ENCODE results near the gene HNRNPM. TPM values are rescaled to one million over a fixed set of nuclear protein-coding genes. Genes with fewer than 3 reads are reported as not detected.
A peak's percentile ranks its signal among the peaks of the same experiment; 100 is the strongest.

Gene HNRNPM
- total RNA-seq, 2 experiments from 2014 or later: 237 to 238 TPM

DNA sequence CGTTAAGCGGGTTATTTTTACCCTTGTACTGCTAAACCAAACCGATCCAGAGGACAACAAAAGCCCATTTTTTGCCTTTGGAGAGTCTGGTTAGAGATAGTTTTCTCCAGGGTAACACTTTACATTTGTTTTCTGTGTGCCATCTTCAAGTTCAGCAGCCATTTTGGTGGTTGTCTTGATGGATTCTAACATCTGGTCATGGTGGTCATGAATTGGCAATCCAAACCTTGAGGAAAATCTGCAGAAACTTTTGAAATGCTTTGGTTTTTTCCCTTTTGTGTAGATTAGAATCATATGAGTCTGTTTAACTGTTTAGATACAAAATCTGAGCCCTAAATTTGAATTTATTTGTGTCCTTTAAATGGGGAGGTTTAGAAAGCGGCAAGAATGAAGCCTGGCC lies 16.6 kb downstream of the HNRNPM start:
- POLR2A ChIA-PET: no interaction called here
- Mint-ChIP-seq H3K36me3 (peaks cover 50% of the 10 kb centered on the region), H3K4me3 (no peak overlapping the region), H3K27me3 (no peaks in the 10 kb centered on the region), H3K27ac (peak overlapping the region; percentile 8), H3K4me1 (ENCODE audit: low read depth) (peaks cover 62% of the 10 kb centered on the region), H3K9me3 (no peaks in the 10 kb centered on the region)
- intact Hi-C loops (cut with micrococcal nuclease): no loop called here
- DNase-seq: no peak
- CTCF ChIA-PET: interaction anchor here (1.1 to 1.2 kb wide), 2 partner anchors 26 to 120 kb away, joined by 3 read pairs; no protein-coding TSS in a partner anchor

GRCh38 chr19:8461891-8462290 lies 17.1 kb downstream of the HNRNPM start:
- Mint-ChIP-seq H3K27me3 (no peaks in the 10 kb centered on the region), H3K27ac (peak overlapping the region; percentile 8), H3K4me1 (ENCODE audit: low read depth) (peaks cover 57% of the 10 kb centered on the region), H3K4me3 (no peak overlapping the region), H3K36me3 (peaks cover 47% of the 10 kb centered on the region), H3K9me3 (no peaks in the 10 kb centered on the region)
- intact Hi-C loops (cut with micrococcal nuclease): no loop called here
- no peak for DNase-seq
- POLR2A ChIA-PET: no interaction called here
- CTCF ChIA-PET: interaction anchor here (1.1 to 1.2 kb wide), 2 partner anchors 25 to 119 kb away, joined by 3 read pairs; no protein-coding TSS in a partner anchor

- Mint-ChIP-seq H3K27ac (no peak overlapping the region), H3K4me1 (ENCODE audit: low read depth) (peaks cover 50% of the 10 kb centered on the region)
These were observed 17.8 kb downstream of the HNRNPM start for GRCh38 chr19:8462571-8462970.

DNA sequence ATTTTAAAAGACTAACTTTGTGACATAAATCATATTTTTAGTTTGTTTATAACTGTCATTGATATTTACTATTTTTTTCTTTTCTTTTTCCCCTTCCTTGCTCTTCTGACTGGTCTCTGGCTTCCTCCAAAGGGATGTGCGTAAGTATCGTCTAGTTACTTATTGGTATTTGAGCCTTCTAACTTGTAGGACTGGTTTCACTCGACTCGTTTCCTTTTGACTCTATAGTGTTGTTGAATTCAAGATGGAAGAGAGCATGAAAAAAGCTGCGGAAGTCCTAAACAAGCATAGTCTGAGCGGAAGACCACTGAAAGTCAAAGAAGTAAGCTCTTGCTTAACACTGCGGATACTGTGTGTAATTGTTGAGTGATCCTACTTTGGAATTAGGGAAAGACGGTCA lies 18.6 kb downstream of the HNRNPM start:
- intact Hi-C loops (cut with micrococcal nuclease): no loop called here
- peaks cover 52% of the 10 kb centered on the region for H3K36me3 Mint-ChIP-seq

More at GRCh38 chr19:8462571-8462970, 17.8 kb downstream of the HNRNPM start:
- H3K27me3 Mint-ChIP-seq: no peaks in the 10 kb centered on the region
- H3K4me3 Mint-ChIP-seq: no peak overlapping the region
- CTCF ChIA-PET: interaction anchor here (1.1 to 1.2 kb wide), 2 partner anchors 24 to 118 kb away, joined by 3 read pairs; no protein-coding TSS in a partner anchor
- POLR2A ChIA-PET: interaction anchor here (0.6 to 0.8 kb wide), 2 partner anchors 14 to 29 kb away, joined by 3 read pairs; no protein-coding TSS in a partner anchor
- intact Hi-C loops (cut with micrococcal nuclease): no loop called here
- peaks cover 51% of the 10 kb centered on the region for H3K36me3 Mint-ChIP-seq
- no peaks in the 10 kb centered on the region for H3K9me3 Mint-ChIP-seq
- no peak for DNase-seq

GRCh38 chr19:8466018-8466417 lies 21.2 kb downstream of the HNRNPM start:
- POLR2A ChIA-PET: no interaction called here
- no peak for DNase-seq
- intact Hi-C loops (cut with micrococcal nuclease): no loop called here
- H3K27ac Mint-ChIP-seq: no peak overlapping the region
- CTCF ChIA-PET: no interaction called here
- H3K4me3 Mint-ChIP-seq: no peak overlapping the region
- peaks cover 70% of the 10 kb centered on the region for H3K36me3 Mint-ChIP-seq
- H3K27me3 Mint-ChIP-seq: no peaks in the 10 kb centered on the region
- no peaks in the 10 kb centered on the region for H3K9me3 Mint-ChIP-seq
- peaks cover 16% of the 10 kb centered on the region for H3K4me1 Mint-ChIP-seq (ENCODE audit: low read depth)

More for the DNA sequence above, 18.6 kb downstream of the HNRNPM start:
- Mint-ChIP-seq H3K4me1 (ENCODE audit: low read depth) (peaks cover 42% of the 10 kb centered on the region), H3K4me3 (no peak overlapping the region), H3K9me3 (no peaks in the 10 kb centered on the region), H3K27ac (no peak overlapping the region), H3K27me3 (no peaks in the 10 kb centered on the region)
- POLR2A ChIA-PET: interaction anchor here (0.8 kb wide), 1 partner anchor 15 kb away, joined by 3 read pairs; no protein-coding TSS in a partner anchor
- DNase-seq: no peak
- CTCF ChIA-PET: interaction anchor here (1.7 kb wide), 1 partner anchor 109 kb away, joined by 5 read pairs; no protein-coding TSS in a partner anchor

DNA sequence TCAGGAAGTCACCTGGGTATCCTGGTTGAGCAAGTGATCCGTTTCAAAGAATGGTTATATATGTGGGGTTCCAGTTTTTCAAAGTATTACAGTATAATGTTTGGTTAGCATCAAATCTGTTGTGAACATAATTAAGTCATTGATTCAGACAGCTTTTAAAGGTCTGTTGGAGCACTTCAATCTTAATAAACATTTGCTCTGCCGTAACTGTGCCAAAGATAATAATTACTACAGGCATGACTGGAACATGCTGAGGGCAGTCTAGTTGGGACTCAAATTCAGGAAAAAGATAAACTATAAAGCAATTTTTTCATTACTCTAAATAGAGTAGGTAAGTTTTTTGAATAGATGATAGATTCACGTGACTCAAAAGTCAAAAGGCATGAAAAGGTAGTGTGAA lies 23.3 kb downstream of the HNRNPM start:
- Mint-ChIP-seq H3K4me1 (ENCODE audit: low read depth) (peaks cover 3% of the 10 kb centered on the region), H3K36me3 (peaks cover 73% of the 10 kb centered on the region), H3K4me3 (no peak overlapping the region), H3K27me3 (no peaks in the 10 kb centered on the region), H3K9me3 (no peaks in the 10 kb centered on the region), H3K27ac (no peak overlapping the region)
- DNase-seq: no peak
- ChIA-PET CTCF (interaction anchor here (1.2 kb wide), 1 partner anchor 27 kb away, joined by 3 read pairs; no protein-coding TSS in a partner anchor), POLR2A (no interaction called here)
- intact Hi-C loops (cut with micrococcal nuclease): no loop called here

DNA sequence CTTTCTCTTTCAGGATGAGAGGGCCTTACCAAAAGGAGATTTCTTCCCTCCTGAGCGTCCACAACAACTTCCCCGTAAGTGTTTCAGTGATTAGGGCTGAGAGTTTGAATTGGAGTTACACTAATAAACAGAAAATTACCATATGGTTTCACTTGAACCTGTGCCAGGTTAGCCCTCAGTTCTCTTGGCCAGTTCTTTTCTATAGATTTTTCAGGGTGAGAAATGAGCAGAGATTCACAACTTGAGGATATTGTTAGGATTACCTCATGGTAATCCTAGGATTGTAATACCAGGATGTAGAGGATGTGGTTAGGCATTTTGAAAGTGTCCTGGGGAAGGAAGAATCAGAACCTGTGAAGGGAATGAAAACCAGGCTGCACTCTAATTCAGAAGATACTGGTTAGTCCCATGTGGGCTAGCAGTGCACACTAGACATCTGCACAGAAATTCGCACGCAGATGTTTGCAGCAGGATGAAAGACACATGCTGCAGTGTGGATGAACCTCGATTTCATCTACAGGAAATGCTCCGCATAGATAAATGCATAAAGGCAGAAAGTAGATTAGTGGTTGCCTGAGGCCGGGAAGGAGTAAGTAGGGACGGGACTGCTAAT lies 24.1 kb downstream of the HNRNPM start:
- ChIA-PET POLR2A (no interaction called here), CTCF (no interaction called here)
- DNase-seq: no peak
- intact Hi-C loops (cut with micrococcal nuclease): no loop called here
- Mint-ChIP-seq H3K27ac (no peak overlapping the region), H3K27me3 (no peaks in the 10 kb centered on the region), H3K4me1 (ENCODE audit: low read depth) (peaks cover 9% of the 10 kb centered on the region), H3K36me3 (peaks cover 74% of the 10 kb centered on the region), H3K4me3 (no peak overlapping the region), H3K9me3 (no peaks in the 10 kb centered on the region)

DNA sequence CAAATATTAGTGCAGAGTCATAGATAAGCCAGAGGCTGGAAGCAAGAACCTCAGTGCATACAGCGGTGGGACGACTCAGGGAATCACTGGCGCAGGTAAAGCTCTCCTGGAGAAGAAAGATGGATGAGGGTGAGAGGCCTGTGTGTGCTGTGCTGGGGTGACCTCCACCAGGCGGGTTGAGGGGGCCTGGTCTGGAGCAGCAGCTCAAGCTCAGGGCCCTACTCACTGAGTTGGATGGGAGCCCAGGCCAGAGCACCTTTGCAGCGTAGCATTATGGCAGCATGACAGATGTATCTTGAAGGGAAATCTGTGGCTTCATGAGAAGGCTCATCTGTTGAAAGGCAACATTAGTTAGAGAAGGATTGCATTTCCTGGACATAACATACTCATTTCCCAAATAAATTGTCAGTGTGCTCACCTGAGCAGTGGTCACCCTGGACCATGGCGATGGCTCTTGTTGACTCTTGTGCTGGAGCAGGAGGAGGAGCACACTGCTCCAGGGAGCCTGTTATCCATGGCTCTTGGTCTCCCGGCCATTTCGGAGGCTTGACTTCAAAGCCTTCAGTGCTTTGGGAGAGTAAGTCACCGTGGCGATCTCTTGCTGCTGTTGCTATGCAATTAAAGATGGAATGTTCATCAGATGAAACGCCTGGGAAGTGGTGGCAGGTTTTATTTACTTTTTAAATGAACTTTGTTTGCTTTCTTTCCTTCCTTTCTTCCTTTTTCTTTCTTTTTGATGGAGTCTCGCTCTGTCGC lies 25.0 kb downstream of the HNRNPM start:
- Mint-ChIP-seq H3K36me3 (peaks cover 75% of the 10 kb centered on the region), H3K9me3 (no peaks in the 10 kb centered on the region), H3K27me3 (no peaks in the 10 kb centered on the region), H3K4me1 (ENCODE audit: low read depth) (peaks cover 9% of the 10 kb centered on the region), H3K27ac (no peak overlapping the region), H3K4me3 (no peak overlapping the region)
- POLR2A ChIA-PET: no interaction called here
- no peak for DNase-seq
- CTCF ChIA-PET: no interaction called here
- intact Hi-C loops (cut with micrococcal nuclease): no loop called here

- peaks cover 34% of the 10 kb centered on the region for H3K4me1 Mint-ChIP-seq (ENCODE audit: low read depth)
These were observed 29.1 kb downstream of the HNRNPM start for GRCh38 chr19:8473648-8474476.

GRCh38 chr19:8475005-8475404 lies 30.2 kb downstream of the HNRNPM start:
- H3K36me3 Mint-ChIP-seq: peaks cover 60% of the 10 kb centered on the region
- no peak overlapping the region for H3K4me3 Mint-ChIP-seq
- peaks cover 36% of the 10 kb centered on the region for H3K4me1 Mint-ChIP-seq (ENCODE audit: low read depth)
- ChIA-PET POLR2A (no interaction called here), CTCF (interaction anchor here (0.7 to 1.0 kb wide), 2 partner anchors 104 to 1139 kb away, joined by 3 to 4 read pairs; no protein-coding TSS in a partner anchor)
- no peaks in the 10 kb centered on the region for H3K9me3 Mint-ChIP-seq
- no peaks in the 10 kb centered on the region for H3K27me3 Mint-ChIP-seq
- intact Hi-C loops (cut with micrococcal nuclease): no loop called here
- DNase-seq: no peak
- H3K27ac Mint-ChIP-seq: peak overlapping the region; percentile 70

More at GRCh38 chr19:8473648-8474476, 29.1 kb downstream of the HNRNPM start:
- Mint-ChIP-seq H3K27me3 (no peaks in the 10 kb centered on the region), H3K4me3 (no peak overlapping the region), H3K9me3 (no peaks in the 10 kb centered on the region), H3K36me3 (peaks cover 72% of the 10 kb centered on the region), H3K27ac (peak overlapping the region; percentile 70)
- no peak for DNase-seq
- ChIA-PET POLR2A (no interaction called here), CTCF (no interaction called here)
- intact Hi-C loops (cut with micrococcal nuclease): no loop called here

DNA sequence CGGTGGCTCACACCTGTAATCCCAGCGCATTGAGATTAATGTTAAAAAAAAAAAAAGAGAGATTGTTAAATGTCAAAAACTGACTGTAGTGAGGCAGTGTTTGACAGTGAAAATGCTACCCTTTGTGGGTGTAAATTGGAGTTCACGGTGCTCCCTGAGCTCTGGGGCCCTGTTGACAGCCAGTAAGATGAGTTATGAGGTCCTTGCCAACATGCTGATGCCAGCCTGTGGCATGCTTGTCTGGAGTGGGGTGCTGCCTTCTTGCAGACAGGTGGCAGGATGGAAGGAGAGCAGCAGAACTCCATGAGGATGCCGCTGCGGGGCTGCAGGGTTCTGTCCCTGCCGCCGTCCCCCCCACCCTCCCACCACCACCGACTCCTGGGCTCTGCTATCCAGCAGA lies 31.7 kb downstream of the HNRNPM start:
- Mint-ChIP-seq H3K9me3 (no peaks in the 10 kb centered on the region), H3K27ac (peak overlapping the region; percentile 65), H3K27me3 (no peaks in the 10 kb centered on the region), H3K4me3 (no peak overlapping the region), H3K36me3 (peaks cover 53% of the 10 kb centered on the region), H3K4me1 (ENCODE audit: low read depth) (peaks cover 45% of the 10 kb centered on the region)
- DNase-seq: no peak
- ChIA-PET POLR2A (interaction anchor here (0.6 kb wide), 1 partner anchor 29 kb away, joined by 4 read pairs; no protein-coding TSS in a partner anchor), CTCF (interaction anchor here (0.6 kb wide), 1 partner anchor 94 kb away, joined by 5 read pairs; no protein-coding TSS in a partner anchor)
- intact Hi-C loops (cut with micrococcal nuclease): no loop called here

DNA sequence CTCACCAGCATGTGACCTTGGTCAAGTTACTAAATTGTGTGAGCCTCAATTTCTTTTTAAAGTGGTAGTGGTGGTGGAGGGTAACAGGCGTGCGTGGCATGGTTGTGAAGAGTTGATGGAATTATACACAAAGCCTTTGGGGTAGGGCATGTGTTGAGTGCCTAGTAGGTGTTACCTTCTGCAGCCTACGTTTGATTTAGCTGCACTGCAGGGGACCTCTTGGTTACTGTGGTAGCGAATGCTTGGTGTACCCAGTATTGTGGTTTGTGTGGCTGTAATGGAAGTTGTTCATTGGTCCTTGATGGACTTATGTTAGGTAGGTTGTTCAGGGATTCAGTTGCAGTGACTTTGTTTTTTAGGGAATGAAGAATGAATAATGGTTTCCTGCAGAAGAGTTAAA lies 33.1 kb downstream of the HNRNPM start:
- peaks cover 45% of the 10 kb centered on the region for H3K4me1 Mint-ChIP-seq (ENCODE audit: low read depth)
- ChIA-PET CTCF (interaction anchor here (1.7 kb wide), 1 partner anchor 32 kb away, joined by 3 read pairs; no protein-coding TSS in a partner anchor), POLR2A (no interaction called here)
- intact Hi-C loops (cut with micrococcal nuclease): no loop called here
- no peaks in the 10 kb centered on the region for H3K27me3 Mint-ChIP-seq
- no peaks in the 10 kb centered on the region for H3K9me3 Mint-ChIP-seq
- no peak for DNase-seq
- H3K27ac Mint-ChIP-seq: peak overlapping the region; percentile 77
- H3K4me3 Mint-ChIP-seq: no peak overlapping the region
- peaks cover 55% of the 10 kb centered on the region for H3K36me3 Mint-ChIP-seq

Data from activated CD4-positive, alpha-beta memory T cell treated with anti-CD3 and anti-CD28 coated beads for 36 hours (primary cell).